HG03060 (cell line): ENCODE results near the gene CYP2A6.
"Not testable (repeated sequence)": the region's sequence is repeated elsewhere in the genome, so short reads cannot be mapped to it uniquely, and the experiment has no call there.

Experiments used
- ATAC-seq: cut with Tn5 transposase; IDR thresholded peaks from one replicate; pipeline ENCODE4 v1.9.1; 2021; ENCODE audit warnings: low read depth, moderate number of reproducible peaks; ENCODE audit not compliant: unreplicated experiment

CYP2A6 gene

GRCh38 chr19:40822161-40822560 is 28.1 kb downstream of the CYP2A6 start:
- ATAC-seq = no peak

DNA sequence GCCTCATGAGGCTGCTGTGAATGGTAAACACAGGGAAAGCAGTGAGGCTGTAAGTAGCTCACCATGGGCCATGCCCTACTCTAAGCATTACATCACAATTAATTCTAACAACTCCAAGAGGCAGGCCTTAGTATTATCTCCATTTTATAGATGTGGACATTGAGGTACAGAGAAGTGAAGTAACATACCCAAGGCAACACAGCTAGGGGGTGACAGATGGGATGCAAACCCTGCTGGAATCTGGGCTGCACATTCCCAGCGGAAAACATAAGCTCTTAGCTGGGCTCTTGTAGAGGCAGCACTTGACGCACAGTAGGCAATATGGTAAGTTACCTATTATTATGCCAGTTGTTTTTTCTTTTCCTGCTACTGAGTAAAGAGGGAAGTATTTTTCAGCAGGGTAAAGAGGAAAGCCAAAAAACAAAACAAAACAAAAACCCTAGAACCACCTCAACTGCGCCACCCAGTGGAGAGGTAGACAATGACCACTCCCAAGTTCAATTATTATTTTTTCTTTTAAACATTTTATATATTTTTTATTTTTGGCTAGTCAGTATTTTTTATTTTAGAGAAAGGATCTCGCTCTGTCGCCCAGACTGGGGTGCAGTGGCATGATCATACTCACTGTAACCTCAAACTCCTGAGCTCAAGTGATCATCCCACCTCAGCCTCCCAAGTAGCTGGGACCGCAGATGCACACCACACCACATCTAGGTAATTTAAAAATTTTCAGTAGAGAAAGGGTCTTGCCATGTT is 30.6 kb downstream of the CYP2A6 start:
- not testable (repeated sequence) for ATAC-seq

- not testable (repeated sequence) for ATAC-seq
Measured at GRCh38 chr19:40818480-40819399, 31.5 kb downstream of the CYP2A6 start.

- ATAC-seq = no peak
Measured at GRCh38 chr19:40815223-40815622, 35.0 kb downstream of the CYP2A6 start.

- no peak for ATAC-seq
Measured at GRCh38 chr19:40813182-40813581, 37.1 kb downstream of the CYP2A6 start.

- not testable (repeated sequence) for ATAC-seq
Measured at GRCh38 chr19:40812571-40812970, 37.7 kb downstream of the CYP2A6 start.

DNA sequence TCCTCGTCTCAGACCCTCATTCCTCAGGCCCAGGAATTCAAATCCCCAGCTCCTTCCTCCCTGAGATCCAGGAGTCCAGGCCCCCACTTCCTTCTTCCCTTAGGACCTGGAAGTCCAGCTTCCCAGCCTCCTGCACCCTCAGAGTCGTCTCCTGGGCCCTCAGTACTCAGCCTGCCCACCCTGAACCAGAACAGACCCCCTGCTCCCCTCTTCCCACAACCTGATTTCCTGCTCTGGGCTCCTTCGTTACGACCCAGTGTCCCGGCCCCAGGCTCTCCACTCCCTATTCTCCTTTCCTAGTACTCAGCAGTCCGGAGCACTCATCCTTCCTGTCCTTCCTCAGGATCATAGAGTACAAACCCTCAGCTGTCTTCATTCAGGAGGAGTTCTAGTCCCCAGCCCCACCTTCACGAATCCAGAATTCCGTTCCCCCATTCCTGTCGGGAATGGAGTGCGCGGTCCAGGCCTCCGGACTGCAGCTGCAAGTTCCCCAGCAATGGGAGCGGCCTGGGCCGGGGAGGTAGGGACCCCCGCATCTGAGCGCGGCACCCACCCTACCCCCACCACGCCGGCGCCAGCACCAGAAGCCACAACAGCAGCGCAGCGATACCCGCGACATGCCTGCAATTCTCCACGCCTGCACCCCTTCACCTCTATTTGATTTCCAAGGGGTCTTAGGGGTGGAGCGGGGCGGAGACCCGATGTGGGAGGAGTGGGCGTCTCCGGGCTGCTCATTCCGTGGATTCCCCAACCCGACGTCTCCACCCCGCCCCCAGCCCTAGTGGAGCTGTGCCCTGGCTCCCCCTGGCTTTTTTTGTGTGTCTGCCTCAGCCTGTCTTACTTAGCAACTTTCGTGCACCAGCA is 38.5 kb downstream of the CYP2A6 start:
- ATAC-seq = no peak

GRCh38 chr19:40810649-40811408 is 39.4 kb downstream of the CYP2A6 start:
- ATAC-seq = not testable (repeated sequence)

GRCh38 chr19:40810160-40810559 is 40.1 kb downstream of the CYP2A6 start:
- no peak for ATAC-seq

DNA sequence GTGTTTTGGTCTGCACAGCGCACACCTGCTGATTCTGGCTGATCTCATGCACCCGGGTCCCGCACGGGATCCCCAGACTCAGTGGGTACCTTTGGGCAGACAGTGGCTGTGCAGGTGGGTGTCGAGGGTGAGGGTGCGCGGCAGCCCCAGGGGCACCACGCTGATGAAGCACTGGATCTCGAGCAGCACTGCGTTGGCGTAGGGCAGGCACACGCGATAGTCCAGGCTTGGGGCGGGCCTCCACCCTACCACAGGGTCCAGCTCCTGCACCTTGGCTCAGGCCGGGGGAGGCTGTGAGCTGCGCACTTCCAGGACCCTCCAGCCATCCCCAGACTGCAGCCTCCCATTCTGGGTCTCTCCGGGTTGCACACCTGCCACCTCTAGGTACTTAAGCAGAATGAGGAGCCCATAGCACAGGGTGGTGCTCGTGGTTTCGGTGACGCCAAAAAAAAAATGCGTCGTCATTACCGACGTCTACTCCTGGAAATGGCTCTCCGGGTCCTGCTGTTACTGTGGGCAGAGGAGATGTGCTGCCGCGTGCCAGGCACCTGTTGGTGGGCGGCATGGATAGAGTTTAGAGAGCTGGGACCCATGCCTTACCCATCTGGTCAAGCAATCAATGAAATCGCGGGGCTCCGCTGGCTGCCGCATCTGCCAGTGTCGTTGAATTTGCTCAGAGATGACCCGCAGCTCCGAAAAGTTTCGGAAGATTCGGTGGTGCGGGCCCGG is 40.7 kb downstream of the CYP2A6 start:
- no peak for ATAC-seq

GRCh38 chr19:40808497-40808896 is 41.8 kb downstream of the CYP2A6 start:
- no peak for ATAC-seq

GRCh38 chr19:40808021-40808325 is 42.3 kb downstream of the CYP2A6 start:
- ATAC-seq = no peak

DNA sequence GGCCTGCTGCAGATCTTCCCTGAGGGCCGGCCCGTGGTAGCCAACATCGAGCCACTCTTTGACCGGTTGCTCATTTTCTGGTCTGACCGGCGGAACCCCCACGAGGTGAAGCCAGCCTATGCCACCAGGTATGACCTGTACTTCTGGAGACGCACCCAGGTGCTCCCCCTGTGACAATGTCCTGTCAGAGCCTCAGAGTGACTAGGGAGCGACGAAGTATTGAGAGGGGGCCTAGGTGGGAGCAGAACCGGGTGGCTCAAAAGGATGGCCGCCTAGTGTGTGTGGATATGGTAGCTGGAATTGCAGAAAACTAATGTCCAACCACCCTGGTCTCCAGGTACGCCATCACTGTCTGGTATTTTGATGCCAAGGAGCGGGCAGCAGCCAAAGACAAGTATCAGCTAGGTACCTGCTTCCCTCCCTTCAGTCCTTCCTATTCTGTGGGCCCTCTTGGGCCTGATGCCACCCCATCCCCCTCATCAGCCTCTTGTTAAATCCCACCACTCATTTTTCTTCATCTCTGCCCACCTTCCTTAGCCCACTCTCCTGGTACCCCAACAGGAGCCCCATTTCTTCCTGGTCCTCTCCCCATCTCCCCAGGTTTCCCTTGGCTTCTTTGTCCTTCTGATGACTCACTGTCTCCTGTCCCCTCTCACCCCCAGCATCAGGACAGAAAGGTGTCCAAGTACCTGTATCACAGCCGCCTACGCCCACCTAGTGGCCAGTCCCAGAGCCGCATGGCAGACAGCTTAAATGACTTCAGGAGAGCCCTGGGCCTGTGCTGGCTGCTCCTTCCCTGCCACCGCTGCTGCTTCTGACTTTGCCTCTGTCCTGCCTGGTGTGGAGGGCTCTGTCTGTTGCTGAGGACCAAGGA is 42.9 kb downstream of the CYP2A6 start:
- ATAC-seq = no peak

- no peak for ATAC-seq
Measured at GRCh38 chr19:40806423-40807146, 43.7 kb downstream of the CYP2A6 start.

GRCh38 chr19:40805258-40805868 is 44.9 kb downstream of the CYP2A6 start:
- ATAC-seq = no peak

DNA sequence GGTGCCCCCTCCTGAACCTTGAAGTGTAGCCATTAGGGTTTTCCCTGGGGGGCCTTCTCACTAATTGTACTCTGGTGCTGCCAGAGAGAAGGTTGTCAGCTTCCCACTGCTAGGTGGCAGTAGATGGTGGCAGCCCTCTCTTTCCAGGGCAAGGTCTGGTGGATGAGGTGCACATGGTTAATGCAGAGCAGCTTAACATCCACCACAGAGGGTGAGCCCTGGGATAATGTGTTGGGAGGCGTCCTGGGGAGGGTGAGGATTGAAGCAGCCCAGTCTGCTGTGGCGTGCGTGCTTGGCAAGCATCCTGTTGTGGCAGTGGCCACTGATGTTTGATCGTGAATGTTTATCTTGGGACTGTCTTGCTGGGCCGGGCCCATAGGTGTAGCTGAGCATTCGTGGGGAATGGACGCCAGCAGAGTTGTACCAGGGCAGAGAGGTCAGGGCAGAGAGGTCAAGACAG is 45.4 kb downstream of the CYP2A6 start:
- ATAC-seq = no peak
